ENCODE measurements around the gene FIG4.
"Not testable (repeated sequence)": the region's sequence is repeated elsewhere in the genome, so short reads cannot be mapped to it uniquely, and the experiment has no call there.

The FIG4 gene

DNA sequence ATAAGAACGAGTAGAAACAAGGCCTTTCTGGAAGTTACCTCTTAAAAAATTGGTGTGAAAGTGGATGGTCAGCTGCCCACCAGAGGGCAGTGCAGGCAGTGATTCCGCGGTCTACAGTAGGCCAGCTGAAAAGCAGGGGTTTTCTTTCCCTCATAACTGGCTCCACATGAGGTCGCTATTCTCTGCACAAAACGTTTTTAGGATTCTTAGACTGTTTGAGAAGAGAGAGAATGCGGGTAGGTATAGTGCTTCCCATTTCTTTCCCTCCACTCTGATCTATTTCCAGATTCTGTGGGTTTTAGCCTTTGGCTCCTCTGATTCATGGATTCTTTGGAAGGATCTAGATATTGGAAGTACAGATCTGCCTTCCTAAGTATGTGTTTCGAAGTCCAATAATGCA is 14.2 kb downstream of the FIG4 start:
- no peaks in the 10 kb centered on the region for H3K9me3 ChIP-seq (ENCODE audit: low read length)
- H3K9ac ChIP-seq (ENCODE audit: low read length) = no peak overlapping the region
- no peaks in the 10 kb centered on the region for H3K4me1 ChIP-seq (ENCODE audit: insufficient read depth, low read length)
- H3K27ac ChIP-seq (ENCODE audit: low read depth, low read length) = no peak overlapping the region
- H3K4me3 ChIP-seq (ENCODE audit: low read depth in 1 of 2, low read length in 2 of 2) = no peak overlapping the region
- H3K27me3 ChIP-seq (ENCODE audit: control insufficient read depth in 1 of 2, insufficient read depth in 2 of 2, low read length in 2 of 2) = no peaks in the 10 kb centered on the region
- H3K36me3 ChIP-seq (ENCODE audit: insufficient read depth, low read length) = no peaks in the 10 kb centered on the region

DNA sequence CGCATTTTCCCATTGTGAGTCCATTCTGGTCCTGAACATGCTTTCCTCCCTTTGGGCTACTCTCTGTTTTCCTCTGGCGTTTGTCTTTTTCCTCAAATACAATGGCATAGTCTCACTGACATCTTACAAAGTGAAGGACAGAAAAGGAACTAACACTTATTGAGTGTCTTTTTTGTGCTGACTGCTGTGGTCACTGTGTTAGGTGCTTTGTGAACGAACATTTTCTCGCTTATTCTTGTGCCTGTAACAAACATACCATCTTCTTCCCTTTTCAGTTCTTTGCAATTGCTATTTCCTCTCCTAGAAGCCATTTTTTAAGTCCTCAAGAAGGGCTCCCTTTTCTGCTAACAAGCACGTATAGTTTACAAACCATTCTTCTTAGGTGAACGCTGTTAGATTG is 15.4 kb downstream of the FIG4 start:
- Histone ChIP-seq H3K9ac (ENCODE audit: low read length) (no peak overlapping the region), H3K27ac (ENCODE audit: low read depth, low read length) (no peak overlapping the region), H3K36me3 (ENCODE audit: insufficient read depth, low read length) (no peaks in the 10 kb centered on the region), H3K4me3 (ENCODE audit: low read depth in 1 of 2, low read length in 2 of 2) (no peak overlapping the region), H3K4me1 (ENCODE audit: insufficient read depth, low read length) (no peaks in the 10 kb centered on the region), H3K9me3 (ENCODE audit: low read length) (no peaks in the 10 kb centered on the region), H3K27me3 (ENCODE audit: control insufficient read depth in 1 of 2, insufficient read depth in 2 of 2, low read length in 2 of 2) (no peaks in the 10 kb centered on the region)

DNA sequence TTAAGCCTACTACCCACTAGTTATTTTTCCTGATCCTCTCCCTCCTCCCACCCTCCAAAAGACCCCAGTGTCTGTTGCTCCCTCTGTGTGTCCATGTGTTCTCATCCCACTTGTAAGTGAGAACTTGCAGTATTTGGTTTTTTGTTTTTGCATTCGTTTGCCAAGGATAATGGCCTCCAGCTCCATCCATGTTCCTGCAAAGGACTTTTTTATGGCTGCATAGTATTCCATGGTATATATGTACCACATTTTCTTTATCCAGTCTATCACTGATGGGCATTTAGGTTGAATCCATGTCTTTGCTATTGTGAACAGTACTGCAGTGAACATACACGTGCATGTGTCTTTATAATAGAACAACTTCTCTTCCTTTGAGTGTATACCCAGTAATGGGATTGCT is 17.0 kb downstream of the FIG4 start:
- not testable (repeated sequence) for H3K4me3 ChIP-seq (ENCODE audit: low read depth in 1 of 2, low read length in 2 of 2); H3K27me3 ChIP-seq (ENCODE audit: control insufficient read depth in 1 of 2, insufficient read depth in 2 of 2, low read length in 2 of 2); H3K36me3 ChIP-seq (ENCODE audit: insufficient read depth, low read length); H3K9me3 ChIP-seq (ENCODE audit: low read length); H3K4me1 ChIP-seq (ENCODE audit: insufficient read depth, low read length); H3K27ac ChIP-seq (ENCODE audit: low read depth, low read length); H3K9ac ChIP-seq (ENCODE audit: low read length)

DNA sequence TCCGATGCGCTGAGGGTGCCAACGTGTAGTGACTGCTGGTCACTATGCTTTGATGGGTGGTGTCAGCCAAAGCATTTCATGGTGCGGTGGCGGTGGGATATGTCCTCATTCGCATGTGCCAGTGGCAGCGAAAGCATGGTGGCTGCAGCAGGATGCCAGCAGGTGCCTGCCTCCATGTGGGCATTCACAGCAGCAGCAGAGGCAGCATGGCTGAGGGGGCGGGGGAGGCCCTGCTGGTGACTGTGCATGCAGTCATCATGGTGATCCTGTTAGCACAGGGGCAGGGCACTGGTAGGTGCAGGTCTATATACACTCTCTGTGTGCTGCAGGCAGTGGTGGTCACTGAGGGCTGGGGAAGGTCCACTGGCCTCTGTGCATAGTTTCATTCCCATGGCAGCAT is 22.0 kb downstream of the FIG4 start:
- H3K9ac ChIP-seq (ENCODE audit: low read length) = no peak overlapping the region
- no peak overlapping the region for H3K4me3 ChIP-seq (ENCODE audit: low read depth in 1 of 2, low read length in 2 of 2)
- no peaks in the 10 kb centered on the region for H3K27me3 ChIP-seq (ENCODE audit: control insufficient read depth in 1 of 2, insufficient read depth in 2 of 2, low read length in 2 of 2)
- no peak overlapping the region for H3K27ac ChIP-seq (ENCODE audit: low read depth, low read length)
- peaks cover 17% of the 10 kb centered on the region for H3K36me3 ChIP-seq (ENCODE audit: insufficient read depth, low read length)
- no peaks in the 10 kb centered on the region for H3K4me1 ChIP-seq (ENCODE audit: insufficient read depth, low read length)
- H3K9me3 ChIP-seq (ENCODE audit: low read length) = no peaks in the 10 kb centered on the region

DNA sequence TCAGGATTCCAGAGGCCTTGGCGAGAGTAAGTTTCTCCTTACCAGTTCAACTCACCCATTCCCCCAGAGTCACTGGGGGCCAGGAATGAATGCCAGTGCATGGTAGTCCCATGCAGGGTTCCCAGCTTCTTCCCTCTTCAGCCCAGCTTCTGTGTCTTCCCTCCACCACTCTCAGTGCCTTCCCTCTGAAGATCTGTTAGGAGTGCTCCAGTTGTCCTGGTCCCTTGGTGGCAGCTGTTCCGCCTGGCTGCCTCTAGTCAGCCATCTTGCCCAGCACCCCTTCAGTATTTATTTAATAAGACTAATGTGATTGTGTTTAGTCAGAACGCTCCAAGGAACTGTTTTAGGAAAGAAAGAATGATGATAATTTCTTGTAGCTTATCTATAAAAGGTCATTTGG is 23.1 kb downstream of the FIG4 start:
- Histone ChIP-seq H3K4me3 (ENCODE audit: low read depth in 1 of 2, low read length in 2 of 2) (no peak overlapping the region), H3K27ac (ENCODE audit: low read depth, low read length) (no peak overlapping the region), H3K9ac (ENCODE audit: low read length) (no peak overlapping the region), H3K36me3 (ENCODE audit: insufficient read depth, low read length) (peaks cover 20% of the 10 kb centered on the region), H3K9me3 (ENCODE audit: low read length) (no peaks in the 10 kb centered on the region), H3K27me3 (ENCODE audit: control insufficient read depth in 1 of 2, insufficient read depth in 2 of 2, low read length in 2 of 2) (no peaks in the 10 kb centered on the region), H3K4me1 (ENCODE audit: insufficient read depth, low read length) (no peaks in the 10 kb centered on the region)

DNA sequence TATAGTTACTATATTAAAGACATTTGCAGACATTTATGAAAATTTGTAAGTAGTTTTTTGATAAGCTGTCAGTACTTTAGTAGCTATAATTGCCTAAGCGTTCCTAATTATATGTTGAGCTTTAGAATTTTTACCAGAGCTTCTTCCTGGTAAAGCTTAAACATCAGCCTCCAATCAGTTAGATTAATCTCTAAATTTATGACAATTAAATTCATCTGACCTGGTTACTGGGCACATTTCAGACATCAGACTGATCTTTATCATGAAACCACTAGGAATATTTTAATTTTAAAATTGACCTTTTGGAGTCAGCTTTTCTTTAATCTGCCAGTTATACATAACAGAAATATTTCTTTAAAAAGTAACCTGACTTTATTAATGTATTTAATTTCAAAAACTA is 23.5 kb downstream of the FIG4 start:
- H3K27me3 ChIP-seq (ENCODE audit: control insufficient read depth in 1 of 2, insufficient read depth in 2 of 2, low read length in 2 of 2) = no peaks in the 10 kb centered on the region
- H3K4me3 ChIP-seq (ENCODE audit: low read depth in 1 of 2, low read length in 2 of 2) = no peak overlapping the region
- no peak overlapping the region for H3K9ac ChIP-seq (ENCODE audit: low read length)
- H3K9me3 ChIP-seq (ENCODE audit: low read length) = no peaks in the 10 kb centered on the region
- H3K36me3 ChIP-seq (ENCODE audit: insufficient read depth, low read length) = peaks cover 25% of the 10 kb centered on the region
- H3K27ac ChIP-seq (ENCODE audit: low read depth, low read length) = no peak overlapping the region
- H3K4me1 ChIP-seq (ENCODE audit: insufficient read depth, low read length) = no peaks in the 10 kb centered on the region

DNA sequence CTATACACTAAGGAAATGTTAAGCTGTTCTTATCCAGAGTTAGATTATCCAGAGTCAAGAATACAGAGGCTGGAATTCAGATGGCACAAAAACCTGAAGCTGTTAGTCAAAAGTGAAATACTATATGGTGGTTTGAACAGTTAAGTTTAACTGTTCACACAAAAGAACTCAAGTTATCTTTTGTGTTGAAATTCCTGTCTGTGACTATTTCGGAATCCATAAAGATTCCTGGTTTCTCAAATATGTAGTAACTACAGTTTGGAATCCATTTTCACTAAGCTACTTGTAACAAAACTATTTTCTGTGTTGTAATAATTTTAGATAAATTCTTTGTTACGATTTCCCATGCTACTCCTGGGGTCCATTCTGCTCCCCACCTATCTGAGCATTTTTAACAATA is 24.5 kb downstream of the FIG4 start:
- Histone ChIP-seq H3K4me1 (ENCODE audit: insufficient read depth, low read length) (no peaks in the 10 kb centered on the region), H3K27me3 (ENCODE audit: control insufficient read depth in 1 of 2, insufficient read depth in 2 of 2, low read length in 2 of 2) (no peaks in the 10 kb centered on the region), H3K9ac (ENCODE audit: low read length) (no peak overlapping the region), H3K4me3 (ENCODE audit: low read depth in 1 of 2, low read length in 2 of 2) (no peak overlapping the region), H3K27ac (ENCODE audit: low read depth, low read length) (no peak overlapping the region), H3K36me3 (ENCODE audit: insufficient read depth, low read length) (peaks cover 25% of the 10 kb centered on the region), H3K9me3 (ENCODE audit: low read length) (no peaks in the 10 kb centered on the region)

DNA sequence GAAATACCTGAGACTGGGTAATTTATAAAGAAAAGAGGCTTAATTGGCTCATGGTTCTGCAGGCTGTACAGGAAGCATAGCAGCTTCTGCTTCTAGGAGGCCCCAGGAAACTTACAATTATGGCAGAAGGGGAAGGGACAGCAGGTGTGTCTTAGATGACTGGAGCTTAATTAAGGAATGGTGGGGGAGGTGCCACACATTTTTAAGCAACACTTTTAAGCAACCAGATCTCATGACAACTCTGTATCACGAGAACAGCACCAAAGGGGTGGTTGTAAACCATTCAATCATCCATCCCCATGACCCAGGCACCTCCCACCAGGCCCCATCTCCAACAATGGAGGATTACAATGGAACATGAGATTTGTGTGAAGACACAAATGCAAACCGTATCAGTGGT is 26.9 kb downstream of the FIG4 start:
- H3K4me1 ChIP-seq (ENCODE audit: insufficient read depth, low read length) = no peaks in the 10 kb centered on the region
- H3K27me3 ChIP-seq (ENCODE audit: control insufficient read depth in 1 of 2, insufficient read depth in 2 of 2, low read length in 2 of 2) = no peaks in the 10 kb centered on the region
- no peaks in the 10 kb centered on the region for H3K9me3 ChIP-seq (ENCODE audit: low read length)
- H3K36me3 ChIP-seq (ENCODE audit: insufficient read depth, low read length) = peaks cover 25% of the 10 kb centered on the region
- H3K9ac ChIP-seq (ENCODE audit: low read length) = no peak overlapping the region
- H3K27ac ChIP-seq (ENCODE audit: low read depth, low read length) = no peak overlapping the region
- no peak overlapping the region for H3K4me3 ChIP-seq (ENCODE audit: low read depth in 1 of 2, low read length in 2 of 2)

DNA sequence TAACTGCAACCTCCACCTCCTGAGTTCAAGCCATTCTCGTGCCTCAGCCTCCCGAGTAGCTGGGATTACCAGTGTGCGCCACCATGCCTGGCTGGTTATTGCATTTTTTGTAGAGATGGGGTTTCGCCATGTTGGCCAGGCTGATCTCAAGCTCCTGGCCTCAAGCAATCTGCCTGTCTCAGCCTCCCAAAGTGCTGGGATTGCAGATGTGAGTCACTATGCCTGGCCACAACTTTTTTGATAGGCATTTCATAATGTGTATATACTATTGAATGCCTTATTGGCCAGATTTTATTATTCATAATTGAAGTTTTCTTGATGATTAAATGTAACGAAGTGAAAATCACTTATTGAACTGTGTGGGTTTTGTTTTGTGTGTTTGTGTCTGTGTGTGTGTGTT is 27.9 kb downstream of the FIG4 start:
- no peaks in the 10 kb centered on the region for H3K27me3 ChIP-seq (ENCODE audit: control insufficient read depth in 1 of 2, insufficient read depth in 2 of 2, low read length in 2 of 2)
- no peaks in the 10 kb centered on the region for H3K4me1 ChIP-seq (ENCODE audit: insufficient read depth, low read length)
- H3K9ac ChIP-seq (ENCODE audit: low read length) = no peak overlapping the region
- H3K9me3 ChIP-seq (ENCODE audit: low read length) = no peaks in the 10 kb centered on the region
- peaks cover 25% of the 10 kb centered on the region for H3K36me3 ChIP-seq (ENCODE audit: insufficient read depth, low read length)
- no peak overlapping the region for H3K27ac ChIP-seq (ENCODE audit: low read depth, low read length)
- H3K4me3 ChIP-seq (ENCODE audit: low read depth in 1 of 2, low read length in 2 of 2) = no peak overlapping the region

DNA sequence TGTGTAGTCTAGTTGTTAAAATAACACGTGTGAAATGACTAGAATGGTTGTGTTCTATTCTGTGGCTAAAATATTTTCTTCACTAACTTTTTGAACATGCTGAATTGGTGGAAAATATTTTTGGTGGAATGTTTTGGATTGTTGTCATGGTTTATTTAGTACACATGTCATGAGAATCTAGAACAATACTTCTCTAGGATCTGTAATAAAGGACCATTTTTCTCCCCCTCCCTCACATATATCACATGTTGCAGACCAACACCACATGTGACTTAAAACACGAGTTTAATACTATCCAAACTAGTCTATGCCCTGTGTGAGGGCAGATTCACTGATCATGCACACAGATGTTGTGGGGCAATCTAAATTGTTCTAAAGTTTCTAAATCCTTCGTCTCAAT is 29.2 kb downstream of the FIG4 start:
- no peaks in the 10 kb centered on the region for H3K9me3 ChIP-seq (ENCODE audit: low read length)
- H3K27ac ChIP-seq (ENCODE audit: low read depth, low read length) = no peak overlapping the region
- peaks cover 23% of the 10 kb centered on the region for H3K36me3 ChIP-seq (ENCODE audit: insufficient read depth, low read length)
- no peaks in the 10 kb centered on the region for H3K27me3 ChIP-seq (ENCODE audit: control insufficient read depth in 1 of 2, insufficient read depth in 2 of 2, low read length in 2 of 2)
- H3K9ac ChIP-seq (ENCODE audit: low read length) = no peak overlapping the region
- H3K4me1 ChIP-seq (ENCODE audit: insufficient read depth, low read length) = no peaks in the 10 kb centered on the region
- H3K4me3 ChIP-seq (ENCODE audit: low read depth in 1 of 2, low read length in 2 of 2) = no peak overlapping the region

DNA sequence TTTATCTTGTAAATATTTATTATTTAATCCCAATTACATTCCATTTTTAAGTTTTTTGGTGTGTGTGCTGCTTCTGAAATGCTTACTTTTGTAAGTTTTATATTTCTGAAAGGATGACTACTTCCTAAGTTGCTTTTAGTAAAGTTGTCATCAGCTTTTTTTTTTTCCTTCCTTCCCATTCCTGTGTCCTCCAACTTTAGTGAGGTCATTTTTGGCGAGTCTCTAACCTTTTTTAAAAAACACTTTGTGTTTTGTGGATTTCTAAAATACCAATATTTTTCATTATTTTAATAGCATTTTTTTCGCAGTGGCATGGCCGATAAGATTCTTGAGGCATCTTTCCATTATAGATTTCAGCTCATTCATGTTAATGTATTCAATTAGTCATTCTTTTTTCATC is 30.9 kb downstream of the FIG4 start:
- no peak overlapping the region for H3K4me3 ChIP-seq (ENCODE audit: low read depth in 1 of 2, low read length in 2 of 2)
- no peak overlapping the region for H3K27ac ChIP-seq (ENCODE audit: low read depth, low read length)
- peaks cover 15% of the 10 kb centered on the region for H3K36me3 ChIP-seq (ENCODE audit: insufficient read depth, low read length)

DNA sequence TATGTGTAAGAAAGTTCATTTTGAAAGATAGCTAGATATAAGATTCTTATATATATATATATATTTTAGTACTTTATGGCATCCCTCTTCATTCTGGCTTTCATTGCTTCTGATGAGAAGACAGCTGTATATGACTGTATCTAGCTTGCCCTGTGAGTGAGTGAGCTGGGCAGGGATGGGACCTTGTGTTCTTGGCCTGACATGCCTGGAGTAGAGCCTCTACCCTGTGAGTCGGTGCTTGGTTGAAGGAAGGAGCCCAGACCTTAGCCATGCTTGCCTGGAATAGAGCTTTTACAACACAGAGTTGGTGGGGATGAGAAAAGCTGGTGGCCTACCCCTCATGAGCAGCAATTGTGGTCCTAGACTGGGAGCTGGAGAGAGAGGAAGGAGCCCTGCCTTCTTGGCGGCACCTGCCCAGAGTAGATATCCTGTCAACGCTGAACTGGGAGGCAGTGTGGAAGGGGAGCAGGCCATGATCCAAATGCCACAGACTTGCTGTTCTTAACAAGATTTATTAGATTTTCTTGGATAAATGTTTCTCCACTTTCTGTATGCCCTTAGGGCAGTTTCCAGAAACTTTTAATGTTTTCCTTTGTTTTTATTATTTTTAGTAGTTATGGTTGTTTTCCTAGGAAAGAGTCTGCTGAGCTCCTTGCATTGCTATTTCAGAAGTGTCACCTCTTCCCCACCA is 31.6 kb downstream of the FIG4 start:
- no peak overlapping the region for H3K9ac ChIP-seq (ENCODE audit: low read length)
- no peaks in the 10 kb centered on the region for H3K27me3 ChIP-seq (ENCODE audit: control insufficient read depth in 1 of 2, insufficient read depth in 2 of 2, low read length in 2 of 2)
- H3K27ac ChIP-seq (ENCODE audit: low read depth, low read length) = no peak overlapping the region
- no peak overlapping the region for H3K4me3 ChIP-seq (ENCODE audit: low read depth in 1 of 2, low read length in 2 of 2)
- no peaks in the 10 kb centered on the region for H3K4me1 ChIP-seq (ENCODE audit: insufficient read depth, low read length)
- H3K9me3 ChIP-seq (ENCODE audit: low read length) = no peaks in the 10 kb centered on the region
- H3K36me3 ChIP-seq (ENCODE audit: insufficient read depth, low read length) = peaks cover 8% of the 10 kb centered on the region

More for the DNA sequence above, 30.9 kb downstream of the FIG4 start:
- Histone ChIP-seq H3K9ac (ENCODE audit: low read length) (no peak overlapping the region), H3K9me3 (ENCODE audit: low read length) (no peaks in the 10 kb centered on the region), H3K27me3 (ENCODE audit: control insufficient read depth in 1 of 2, insufficient read depth in 2 of 2, low read length in 2 of 2) (no peaks in the 10 kb centered on the region), H3K4me1 (ENCODE audit: insufficient read depth, low read length) (no peaks in the 10 kb centered on the region)
